GM12878 (cell line): ENCODE data around the gene PURA. TPM values are rescaled to one million over a fixed set of nuclear protein-coding genes. Genes with fewer than 3 reads are reported as not detected.

Source experiments
- ATAC-seq: fragments of 200-7000 bp; cut with Tn5 transposase; 3 replicates; pipeline ENCODE4 v1.9.1; 2020; ENCODE audit warnings: mild to moderate bottlenecking, moderate library complexity
- BruUV-seq: library from RNA; stranded (reverse); fragments of 400-500 nt; replicated peaks from 2 replicates; lab custom pipeline; 2021; lab: Mats Ljungman, UMichigan
- CTCF ChIA-PET: fragments of 300-600 bp; sonication (Branson Sonifier 250); formaldehyde crosslinking; extraction: SDS; loops from one replicate; lab custom pipeline; 2021; ENCODE audit warnings: inconsistent platforms; lab: Yijun Ruan, JAX
- POLR2A ChIA-PET: fragments of 350-600 bp; formaldehyde crosslinking; extraction: SDS; loops from one replicate; lab custom pipeline; 2021; ENCODE audit warnings: inconsistent platforms; lab: Charles Lee
- RAD21 ChIA-PET: fragments of 300-600 bp; sonication (Branson Sonifier 250); formaldehyde crosslinking; loops from one replicate; lab custom pipeline; 2023; ENCODE audit warnings: antibody characterized with exemption; ENCODE audit not compliant: unreplicated experiment; lab: Charles Lee
- SMC1A ChIA-PET: fragments of 300-600 bp; sonication (Branson Sonifier 250); formaldehyde crosslinking; loops from one replicate; lab custom pipeline; 2023; ENCODE audit not compliant: unreplicated experiment, uncharacterized antibody; lab: Charles Lee
- DNase-seq: peaks from one replicate; pipeline ENCODE4 v3.0.0-alpha.2; 2011; ENCODE audit warnings: low read depth, low spot score
- FAIRE-seq: peaks from 3 replicates; lab custom pipeline; 2011; peaks lifted over from hg19 to GRCh38; lab: Jason Lieb, UNC
- H2AFZ ChIP-seq: 2 replicates; pipeline ENCODE4 v1.6.0; 2011; ENCODE audit warnings: low read depth, low read length, control low read depth; ENCODE audit not compliant: control insufficient read depth
- H3K27ac ChIP-seq: 2 replicates; pipeline ENCODE4 v1.5.1; 2011; ENCODE audit warnings: control low read depth; ENCODE audit not compliant: control insufficient read depth, insufficient read depth
- H3K27me3 ChIP-seq, 2 experiments: replicated peaks in 1 of 2; 2 replicates each; pipeline versions ENCODE4 v1.6.0 to v1.6.1; 2011; ENCODE audit warnings: low read length in 1 of 2; ENCODE audit not compliant: control insufficient read depth in 2 of 2, insufficient read depth in 2 of 2
- H3K36me3 ChIP-seq, 2 experiments: 2 replicates each; pipeline ENCODE4 v1.5.1; 2011; ENCODE audit warnings: low read length in 1 of 2; ENCODE audit not compliant: control insufficient read depth in 2 of 2, insufficient read depth in 2 of 2
- H3K4me1 ChIP-seq: 2 replicates; pipeline ENCODE4 v1.6.1; 2011; ENCODE audit warnings: mild to moderate bottlenecking, low read length, moderate library complexity, mixed read lengths; ENCODE audit not compliant: control insufficient read depth, insufficient read depth
- H3K4me2 ChIP-seq: 2 replicates; pipeline ENCODE4 v1.6.0; 2011; ENCODE audit warnings: control low read depth; ENCODE audit not compliant: control insufficient read depth, insufficient read depth
- H3K4me3 ChIP-seq: fragments of 200-600 bp; sonication (generic); 2 replicates; pipeline ENCODE4 v1.5.1; 2016
- H3K79me2 ChIP-seq: 2 replicates; pipeline ENCODE4 v1.6.0; 2011; ENCODE audit warnings: low read length; ENCODE audit not compliant: control insufficient read depth, insufficient read depth
- H3K9ac ChIP-seq: 2 replicates; pipeline ENCODE4 v1.8.0; 2011; ENCODE audit warnings: low read length, control low read depth, mixed read lengths; ENCODE audit not compliant: control insufficient read depth, insufficient read depth
- H3K9me3 ChIP-seq: replicated peaks from 3 replicates; pipeline ENCODE4 v1.5.1; 2011; ENCODE audit warnings: mild to moderate bottlenecking, low read length; ENCODE audit not compliant: control insufficient read depth, insufficient read depth
- H4K20me1 ChIP-seq: 2 replicates; pipeline ENCODE4 v1.6.0; 2011; ENCODE audit not compliant: control insufficient read depth, insufficient read depth
- BCLAF1 ChIP-seq: fragments of 450-650 bp; IDR thresholded peaks from 2 replicates; pipeline ENCODE4 v1.6.1; 2017; ENCODE audit warnings: antibody characterized with exemption, mild to moderate bottlenecking, moderate library complexity
- EED ChIP-seq: sonication (generic); IDR thresholded peaks from 2 replicates; pipeline ENCODE4 v1.6.1; 2016; ENCODE audit warnings: antibody characterized with exemption, low read depth
- FOXM1 ChIP-seq: IDR thresholded peaks from 2 replicates; pipeline ENCODE4 v1.6.1; 2012; ENCODE audit warnings: low read depth, mild to moderate bottlenecking, inconsistent platforms, low read length, moderate library complexity
- NFYB ChIP-seq: IDR thresholded peaks from 2 replicates; pipeline ENCODE4 v1.6.1; 2011; ENCODE audit warnings: low read depth, mild to moderate bottlenecking, low read length, improper control_type of control experiment, moderate library complexity; ENCODE audit not compliant: insufficient read depth
- NRF1 ChIP-seq: conservative IDR thresholded peaks from 2 replicates; pipeline ENCODE4 v1.6.1; 2011; ENCODE audit warnings: mild to moderate bottlenecking, low read depth, low read length, improper control_type of control experiment
- PBX3 ChIP-seq: IDR thresholded peaks from 2 replicates; pipeline ENCODE4 v1.6.1; 2011; ENCODE audit warnings: mild to moderate bottlenecking, low read depth, low read length, moderate library complexity; ENCODE audit not compliant: insufficient replicate concordance
- POLR2AphosphoS5 ChIP-seq: IDR thresholded peaks from 2 replicates; pipeline ENCODE4 v1.6.1; 2011; ENCODE audit warnings: mild to moderate bottlenecking, low read length, inconsistent platforms
- YY1 ChIP-seq: IDR thresholded peaks from 2 replicates; pipeline ENCODE4 v1.6.1; 2011; ENCODE audit warnings: low read depth, mild to moderate bottlenecking, low read length
- ZNF207 ChIP-seq: fragments of 450-650 bp; IDR thresholded peaks from 2 replicates; pipeline ENCODE4 v1.6.1; 2014; ENCODE audit warnings: antibody characterized with exemption, mild to moderate bottlenecking, borderline replicate concordance
- ZNF592 ChIP-seq: fragments of 450-650 bp; IDR thresholded peaks from 2 replicates; pipeline ENCODE4 v1.6.1; 2017; ENCODE audit warnings: mild to moderate bottlenecking, moderate library complexity
- ZNF622 ChIP-seq: fragments of 450-650 bp; IDR thresholded peaks from 2 replicates; pipeline ENCODE4 v1.6.1; 2017; ENCODE audit warnings: mild to moderate bottlenecking, inconsistent platforms
- WGBS: methylation state at CpG from one replicate; pipeline ENCODE4 v1.1.6; 2016; ENCODE audit warnings: low lambda C conversion rate; ENCODE audit not compliant: insufficient replicate concordance, insufficient coverage; ENCODE audit errors: missing lambda C conversion rate; 5-methylcytosine and 5-hydroxymethylcytosine counted together
- in situ Hi-C: fragments of 300-500 bp; cut with MboI; formaldehyde crosslinking; loops from 9 replicates; pipeline ENCODE4 v1.14.3; 2018; ENCODE audit warnings: mixed read lengths
- intact Hi-C: fragments of 100-400 bp; cut with micrococcal nuclease; formaldehyde crosslinking; loops from one replicate; pipeline ENCODE4 v1.14.2; 2022; ENCODE audit not compliant: unreplicated experiment
- polyA plus RNA-seq, 11 experiments: library from polyadenylated mRNA; depleted of rRNA in 4 of 11; unstranded in 6 of 11; stranded (reverse) in 5 of 11; fragments of >200 nt; fragmentation: Nextera tagmentation in 4 of 11; fragmentation: Illumina TruSeq in 1 of 11; extraction: Ambion mirVana in 4 of 11; extraction: Trizol in 1 of 11; gene quantifications; 1 replicate in 1 of 11; 2 replicates in 10 of 11; pipeline versions ENCODE4 v1.2.1 to v1.2.3, GENCODE V29; 2011 to 2016; ENCODE audit warnings: inconsistent platforms in 2 of 11, missing spikeins in 2 of 11, low read depth in 1 of 11
- total RNA-seq, 4 experiments: library from RNA; depleted of rRNA in 3 of 4; stranded (reverse); fragments of >200 nt in 3 of 4; fragmentation: Illumina TruSeq in 1 of 4; extraction: Trizol in 1 of 4; gene quantifications; 2 replicates each; pipeline versions ENCODE4 v1.2.1 to v1.2.3, GENCODE V29; 2013 to 2021

The PURA gene
- total and polyA plus RNA-seq, 10 of the 15 experiments (the other 5 are each of a cell fraction or from before 2014, with no cell fraction given): 3.3 to 11.8 (median 5.8) TPM

- TF ChIP-seq ZNF592: no peak
- TF ChIP-seq EED: no peak
- no peak for TF ChIP-seq FOXM1
These were observed 20.7 kb upstream of the PURA start (continued) for GRCh38 chr5:140093179-140093578.

- Histone ChIP-seq H3K79me2 (no peaks in the 10 kb centered on the region), H3K9ac (no peak overlapping the region), H3K4me1 (no peaks in the 10 kb centered on the region), H3K9me3 (peaks cover 8% of the 10 kb centered on the region), H3K4me3 (no peak overlapping the region), H3K27ac (no peak overlapping the region), H3K36me3 (no peaks in the 10 kb centered on the region), H2AFZ (no peak overlapping the region), H3K4me2 (no peak overlapping the region), H4K20me1 (no peaks in the 10 kb centered on the region), H3K27me3 (no peaks in the 10 kb centered on the region; a peak in 1 of 4 replicates)
- 0% methylated on average over 1 of the region's 1 CpG for WGBS
- ATAC-seq: no peak; the same call in 2 of the 3 replicates
- no peak for DNase-seq
- no peak for FAIRE-seq
- CTCF ChIA-PET: interaction anchor here (0.8 to 2.2 kb wide), 4 partner anchors 10 to 23 kb away, joined by 3 to 11 read pairs (median 4); no protein-coding TSS in a partner anchor
- SMC1A ChIA-PET: interaction anchor here (1.0 to 1.4 kb wide), 3 partner anchors 14 to 21 kb away, joined by 3 to 5 read pairs (median 3); no protein-coding TSS in a partner anchor
- BruUV-seq: no TSS peak
- in situ Hi-C loops: no loop called here
- POLR2A ChIA-PET: interaction anchor here (0.9 kb wide), 1 partner anchor 17 kb away, joined by 4 read pairs; no protein-coding TSS in a partner anchor
- no peak for TF ChIP-seq BCLAF1
- no peak for TF ChIP-seq ZNF207
- no peak for TF ChIP-seq PBX3
- TF ChIP-seq NFYB: no peak
- no peak for TF ChIP-seq POLR2AphosphoS5
- no peak for TF ChIP-seq NRF1
- TF ChIP-seq ZNF622: no peak
- no peak for TF ChIP-seq YY1
- intact Hi-C loops: no loop called here
- RAD21 ChIA-PET: interaction anchor here (1.1 kb wide), 1 partner anchor 21 kb away, joined by 3 read pairs; no protein-coding TSS in a partner anchor
These were observed 20.0 kb upstream of the PURA start for GRCh38 chr5:140093866-140094265.
